Measurements from ENCODE around the gene MSRB2.
"Not testable (repeated sequence)": the region's sequence is repeated elsewhere in the genome, so short reads cannot be mapped to it uniquely, and the experiment has no call there.

The MSRB2 gene

DNA sequence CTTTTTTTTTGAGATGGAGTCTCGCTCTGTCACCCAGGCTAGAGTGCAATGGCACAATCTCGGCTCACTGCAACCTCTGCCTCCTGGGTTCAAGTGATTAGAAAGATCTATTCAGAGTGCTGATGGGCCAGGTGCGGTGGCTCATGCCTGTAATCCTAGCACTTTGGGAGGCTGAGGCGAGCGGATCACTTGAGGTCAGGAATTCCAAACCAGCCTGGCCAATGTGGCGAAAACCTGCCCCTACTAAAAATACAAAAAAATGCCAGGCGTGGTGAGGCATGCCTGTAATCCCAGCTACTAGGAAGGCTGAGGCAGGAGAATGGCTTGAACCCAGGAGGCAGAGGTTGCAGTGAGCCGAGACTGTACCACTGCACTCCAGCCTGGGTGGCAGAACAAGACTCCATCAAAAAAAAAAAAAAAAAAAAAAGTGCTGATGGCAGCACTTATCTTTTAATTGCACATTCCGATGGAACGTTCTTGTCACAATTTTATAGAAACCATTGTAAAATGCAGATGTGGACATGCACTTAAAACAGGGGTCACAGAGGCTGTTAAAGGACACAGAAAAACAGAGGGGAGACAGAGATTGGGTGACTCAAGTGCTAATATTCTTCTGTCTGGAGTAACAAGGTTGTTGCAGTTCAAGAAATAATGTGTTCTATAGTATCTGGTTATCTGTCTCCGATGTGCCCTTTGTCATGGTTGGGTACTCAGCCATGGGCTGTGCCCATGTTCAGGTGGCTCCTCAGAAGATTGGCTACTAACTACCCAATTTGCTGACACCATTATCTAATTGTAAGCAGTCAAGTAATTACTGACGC is 25.1 kb upstream of the MSRB2 start:
- DNase-seq (ENCODE audit: low spot score), result not testable (repeated sequence)

DNA sequence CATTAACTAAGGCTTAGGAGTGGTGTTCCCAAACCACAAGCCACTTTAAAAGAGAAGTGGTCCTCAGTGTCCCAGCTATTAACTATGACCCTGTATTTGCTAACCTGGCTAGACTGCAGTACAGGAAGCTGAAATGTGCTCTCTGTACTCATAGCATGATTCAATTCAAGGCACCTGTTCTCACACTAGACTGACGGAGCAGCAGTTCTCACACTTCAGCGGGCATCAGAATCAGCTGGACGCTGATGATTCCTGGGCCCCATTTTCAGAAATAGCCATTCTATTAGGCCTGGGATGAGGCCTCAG is 24.5 kb upstream of the MSRB2 start:
- DNase-seq (ENCODE audit: low spot score), result no peak

DNA sequence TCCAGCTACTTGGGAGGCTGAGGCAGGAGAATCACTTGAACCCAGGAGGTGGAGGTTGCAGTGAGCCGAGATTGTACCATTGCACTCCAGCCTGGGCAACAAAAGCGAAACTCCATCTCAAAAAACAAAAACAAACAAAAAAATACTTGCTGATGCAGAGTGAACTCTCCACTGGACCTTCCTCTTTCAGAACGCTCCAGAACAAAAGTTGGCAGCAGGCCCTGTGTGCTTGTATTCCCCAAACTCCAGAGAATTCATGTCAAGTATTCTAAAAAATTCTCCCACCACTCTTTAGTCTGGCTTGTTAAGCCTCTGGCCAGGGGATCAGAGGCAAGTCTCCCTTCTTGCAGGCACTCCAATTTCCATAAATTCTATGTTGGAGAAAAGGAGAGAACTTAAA is 22.8 kb upstream of the MSRB2 start:
- DNase-seq (ENCODE audit: low spot score), result not testable (repeated sequence)

DNA sequence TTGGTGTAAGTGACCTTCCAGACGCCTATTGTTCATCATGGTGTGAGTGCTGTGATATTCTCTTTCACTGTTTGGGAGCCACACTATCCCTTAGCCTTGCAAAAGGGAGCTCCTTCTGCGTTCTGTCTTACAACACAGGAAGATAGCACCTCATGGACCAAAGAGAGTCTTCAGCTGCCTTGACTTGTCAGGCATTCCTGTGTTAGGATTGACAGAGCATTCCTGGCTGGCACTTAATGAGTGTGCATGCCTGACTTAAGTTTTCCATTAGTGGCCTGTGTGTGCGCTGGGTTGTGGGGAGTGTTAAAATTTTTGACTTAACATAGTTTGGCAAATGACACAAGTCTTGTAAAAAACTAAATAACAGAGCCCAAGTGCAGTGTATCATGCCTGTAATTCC is 21.9 kb upstream of the MSRB2 start:
- DNase-seq (ENCODE audit: low spot score), result no peak

DNA sequence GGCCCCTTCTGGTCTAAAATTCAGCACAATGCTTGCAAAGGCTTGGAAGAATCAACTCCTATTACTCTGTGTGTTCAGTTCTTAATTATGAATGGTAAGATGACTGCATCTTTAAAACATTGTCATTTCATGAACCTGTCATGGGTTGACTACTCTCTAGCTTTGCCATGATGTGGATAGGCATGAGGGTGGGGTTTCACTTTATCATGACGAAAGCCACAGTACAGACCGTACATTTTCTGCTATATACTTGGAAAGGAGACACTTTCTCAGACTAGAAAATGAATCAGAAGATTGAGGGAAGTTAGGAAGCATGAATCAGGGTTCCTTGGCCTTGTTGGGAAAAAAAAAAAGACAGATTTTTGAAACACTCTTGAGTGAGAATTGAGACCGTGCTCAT is 19.7 kb upstream of the MSRB2 start:
- DNase-seq (ENCODE audit: low spot score), result no peak

DNA sequence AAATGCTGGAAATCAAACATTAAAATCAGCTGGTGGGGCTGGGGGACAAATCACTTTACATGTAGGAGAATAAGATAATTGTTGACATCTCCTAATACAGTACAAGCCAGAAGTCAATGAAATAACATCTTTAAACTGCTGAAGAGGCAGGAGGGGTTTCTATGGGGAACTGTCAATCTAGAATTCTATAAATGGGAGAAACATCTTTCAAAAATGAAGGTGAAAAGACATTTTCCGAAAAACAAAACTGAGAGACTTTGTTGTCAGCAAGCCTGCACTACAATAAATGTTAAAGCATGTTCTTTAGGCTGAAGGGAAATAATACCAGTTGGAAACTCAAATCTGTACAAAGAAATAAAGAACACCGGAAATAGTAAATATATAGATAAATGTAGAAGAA is 17.3 kb upstream of the MSRB2 start:
- no peak for DNase-seq (ENCODE audit: low spot score)

DNA sequence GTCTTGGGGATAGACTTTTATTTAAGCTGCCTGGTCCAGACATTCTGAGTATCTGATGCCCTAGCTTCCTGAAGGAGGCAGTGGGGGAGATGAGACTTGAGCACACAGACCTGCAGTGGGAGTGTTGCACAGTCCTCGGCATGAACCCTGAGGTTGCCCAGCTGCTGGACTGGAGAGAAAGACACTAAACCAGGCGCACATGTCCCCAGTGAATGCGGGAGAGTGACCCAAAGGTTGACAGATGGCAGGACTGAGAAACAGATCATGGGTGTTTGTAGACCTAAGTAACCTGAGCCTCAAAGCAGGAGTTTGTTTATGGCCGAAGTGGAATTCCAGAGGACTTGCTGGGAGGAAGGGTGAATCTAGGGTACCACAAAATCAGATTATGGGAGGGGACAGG is 15.7 kb upstream of the MSRB2 start:
- DNase-seq (ENCODE audit: low spot score), result no peak

DNA sequence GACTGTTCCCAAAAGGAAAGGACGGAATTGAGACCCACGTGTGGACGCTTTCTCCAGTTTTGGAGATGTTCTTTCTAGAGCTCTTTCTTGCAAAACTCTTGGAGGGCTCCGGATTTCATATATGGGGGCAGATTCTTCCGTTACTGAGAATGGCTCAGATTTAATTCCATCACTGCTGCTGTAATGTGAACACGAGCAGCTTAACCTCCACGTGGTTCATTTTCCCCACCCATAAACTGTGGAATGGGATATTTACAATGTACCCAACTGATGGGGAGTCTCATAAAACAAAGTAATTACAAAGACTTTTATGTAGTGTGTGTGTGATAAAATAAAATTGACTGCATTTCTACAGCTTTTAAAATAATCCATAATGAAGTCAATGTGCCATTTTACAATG is 15.1 kb upstream of the MSRB2 start:
- DNase-seq (ENCODE audit: low spot score), result no peak

DNA sequence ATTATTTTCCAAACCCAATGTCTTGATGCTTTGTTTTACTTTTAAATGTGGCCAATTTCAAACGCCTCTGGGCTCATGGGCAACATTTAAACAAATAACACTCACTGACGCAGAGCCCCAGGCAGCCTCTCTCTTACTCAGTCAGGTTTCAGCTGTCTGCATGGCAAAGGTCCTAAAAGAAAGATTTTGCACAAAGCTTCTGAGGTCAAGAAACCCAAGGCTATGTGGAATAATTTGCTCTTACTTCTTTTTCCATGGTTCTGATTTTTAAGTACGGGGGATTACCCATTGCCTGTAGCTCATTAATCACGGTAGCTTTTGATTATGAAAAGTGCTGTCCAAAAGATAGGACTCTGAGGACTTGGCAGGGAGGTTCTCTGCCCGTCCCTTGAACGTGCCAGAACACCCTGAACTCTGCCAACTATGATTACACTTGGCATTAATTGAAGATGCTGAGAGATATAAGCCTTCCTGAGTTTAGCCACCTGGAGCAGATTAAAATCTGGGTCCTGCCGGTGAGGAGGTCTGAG is 14.1 kb upstream of the MSRB2 start:
- peak; percentile 87 for DNase-seq (ENCODE audit: low spot score)

DNA sequence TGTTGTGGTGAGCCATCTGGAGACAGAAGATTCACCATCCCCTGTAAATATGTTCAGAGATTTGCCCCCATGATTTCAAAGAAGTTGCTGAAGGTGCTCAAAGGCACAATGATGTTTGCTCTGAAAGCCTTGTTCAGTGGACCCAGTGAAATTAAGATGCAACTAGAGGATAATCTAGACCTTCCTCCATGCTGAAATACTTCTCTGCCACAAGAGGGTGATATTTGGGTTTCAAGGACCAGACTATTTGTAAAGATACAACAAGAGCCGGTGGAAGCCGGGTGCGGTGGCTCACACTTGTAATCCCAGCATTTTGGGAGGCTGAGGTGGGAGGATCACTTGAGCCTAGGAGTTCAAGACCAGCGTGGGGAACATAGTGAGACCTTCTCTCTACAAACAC is 13.5 kb upstream of the MSRB2 start:
- peak; percentile 55 for DNase-seq (ENCODE audit: low spot score)

DNA sequence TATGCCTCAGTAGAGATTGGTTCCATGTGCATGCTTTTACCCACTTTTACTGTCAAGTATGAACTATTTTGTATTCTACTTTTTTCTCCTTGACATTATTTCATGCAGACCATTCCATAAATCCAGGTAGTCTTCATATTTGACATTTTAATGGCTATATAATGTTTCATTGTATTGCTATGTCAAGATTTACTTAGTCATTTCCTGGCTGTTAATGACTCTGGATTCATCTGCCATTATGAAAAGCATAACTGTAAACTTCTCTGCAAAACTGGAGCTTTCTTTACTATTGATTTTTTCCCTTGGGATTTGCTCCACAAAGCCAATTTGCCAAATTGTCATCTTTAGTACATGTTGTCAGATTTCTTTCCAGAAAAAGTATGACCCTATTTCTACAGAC is 6.8 kb upstream of the MSRB2 start:
- no peak for DNase-seq (ENCODE audit: low spot score)

DNA sequence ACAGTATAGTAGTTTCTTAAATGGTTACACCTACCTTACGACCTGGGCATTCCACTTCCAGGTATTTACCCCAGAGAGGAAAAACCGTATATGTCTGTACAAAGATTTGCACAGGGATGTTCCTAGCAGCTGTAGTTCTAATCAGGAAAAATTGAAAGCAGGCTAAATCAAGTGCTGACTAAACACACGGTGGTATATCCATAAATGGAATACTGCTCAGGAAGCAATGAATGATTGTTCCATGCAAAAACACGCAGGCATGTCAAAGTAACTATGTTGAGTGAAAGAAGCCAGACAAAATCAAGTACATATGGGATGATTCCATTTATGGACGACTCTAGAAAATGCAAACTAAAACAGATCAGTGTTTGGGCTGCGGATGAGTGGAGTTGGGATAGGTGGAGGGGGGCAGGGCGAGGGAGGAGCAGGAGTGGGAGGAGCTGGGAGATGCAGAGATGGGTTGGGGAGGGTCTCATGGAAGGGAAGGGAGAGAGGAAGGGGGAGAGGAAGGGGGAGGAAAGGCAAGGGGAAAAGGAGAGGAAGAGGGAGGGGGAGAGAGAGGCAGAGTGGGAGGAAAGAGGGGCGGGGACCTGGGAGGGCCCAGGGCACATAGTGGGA is 484 bp upstream of the MSRB2 start:
- DNase-seq (ENCODE audit: low spot score), result no peak

DNA sequence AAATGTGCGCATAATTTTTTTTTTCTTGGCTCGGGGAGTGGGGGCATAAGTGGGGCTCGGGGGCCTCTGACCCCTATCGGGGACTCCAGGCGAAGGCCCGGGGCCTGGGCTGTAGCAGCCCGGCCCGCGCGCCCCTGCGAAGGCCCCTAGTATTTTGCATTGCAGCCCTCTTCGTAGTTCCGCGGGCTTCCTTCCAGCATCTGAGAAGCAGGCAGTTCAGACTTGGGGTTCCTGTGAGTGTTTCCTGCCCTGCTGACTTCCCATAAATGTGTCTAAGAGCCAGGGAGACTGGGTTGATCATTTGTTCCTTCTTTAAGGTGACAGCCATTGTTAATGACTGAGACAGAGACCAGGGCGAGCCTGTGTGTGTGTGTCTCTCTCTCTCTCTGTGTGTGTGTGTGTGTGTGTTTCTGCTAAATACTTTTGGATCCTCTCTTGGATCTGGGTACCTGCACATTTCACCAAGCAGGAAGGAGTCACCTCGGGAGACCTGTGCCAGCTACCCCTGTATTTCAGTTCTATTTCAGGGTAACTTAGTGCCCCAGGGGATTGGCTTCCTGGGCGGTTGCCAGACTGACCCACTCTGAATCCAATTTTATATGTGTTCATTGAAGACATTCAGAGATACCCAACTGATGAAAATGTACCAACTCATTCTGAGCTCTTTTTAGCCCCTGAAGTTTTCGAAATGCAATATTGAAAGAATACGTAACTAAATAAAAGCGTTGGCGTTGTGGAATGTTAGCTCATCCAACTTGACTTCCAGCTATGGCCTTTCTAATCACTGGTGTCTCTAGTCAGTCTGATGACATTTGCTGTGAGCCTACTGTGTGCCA is 805 bp downstream of the MSRB2 start:
- DNase-seq (ENCODE audit: low spot score), result peak; percentile 50

DNA sequence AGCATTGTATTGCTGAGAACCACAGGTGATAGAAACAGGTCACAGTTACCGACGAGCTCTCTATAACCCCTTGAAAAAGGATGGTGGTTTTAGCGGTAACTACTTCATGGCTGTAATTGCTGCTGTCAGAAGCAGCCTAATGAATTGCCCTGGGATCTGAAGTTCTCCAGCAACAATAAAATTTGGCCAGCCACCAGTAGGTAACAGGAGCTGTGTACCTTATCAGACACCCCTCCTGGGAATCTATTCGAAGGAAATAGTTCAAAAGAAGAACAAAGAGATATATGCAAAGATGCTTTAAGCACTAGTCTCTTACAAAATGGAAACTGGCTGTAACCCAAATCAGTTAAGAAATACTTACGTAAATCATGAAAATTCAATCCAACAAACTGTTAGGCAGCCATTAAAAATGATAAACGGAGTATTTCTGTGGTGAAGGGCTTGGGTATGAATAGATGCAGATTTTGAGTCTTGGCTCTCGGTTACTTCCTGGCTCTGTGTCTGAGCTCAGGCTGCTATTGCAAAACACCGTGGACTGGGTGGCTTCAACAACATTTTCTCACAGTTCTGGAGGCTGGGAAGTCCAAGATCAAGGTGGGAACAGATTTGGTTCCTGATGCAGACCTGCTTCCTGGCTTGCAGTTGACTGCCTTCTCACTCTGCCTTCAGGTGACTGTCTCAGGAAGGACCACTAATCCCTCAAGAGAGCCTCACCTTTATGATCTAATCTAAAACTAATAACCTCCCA is 1.6 kb downstream of the MSRB2 start:
- no peak for DNase-seq (ENCODE audit: low spot score)

DNA sequence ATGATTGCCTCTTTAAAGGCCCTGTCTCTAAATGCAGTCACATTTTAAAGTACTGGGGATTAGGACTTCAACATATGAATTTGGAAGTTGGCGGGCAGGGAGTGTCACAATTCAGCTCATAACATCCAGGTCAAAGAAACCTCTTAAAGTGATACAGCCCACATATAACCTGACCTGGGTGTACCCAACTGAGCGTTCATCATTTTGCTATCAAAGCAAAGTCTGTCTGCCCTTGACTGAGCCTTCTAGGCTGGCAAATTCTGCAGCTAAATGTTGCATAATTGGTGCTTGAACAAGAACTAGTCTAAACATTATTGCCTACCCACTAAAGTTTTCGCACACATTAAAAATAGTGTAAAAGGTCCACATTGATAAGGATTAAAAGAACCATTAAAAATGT is 3.7 kb downstream of the MSRB2 start:
- DNase-seq (ENCODE audit: low spot score), result no peak

DNA sequence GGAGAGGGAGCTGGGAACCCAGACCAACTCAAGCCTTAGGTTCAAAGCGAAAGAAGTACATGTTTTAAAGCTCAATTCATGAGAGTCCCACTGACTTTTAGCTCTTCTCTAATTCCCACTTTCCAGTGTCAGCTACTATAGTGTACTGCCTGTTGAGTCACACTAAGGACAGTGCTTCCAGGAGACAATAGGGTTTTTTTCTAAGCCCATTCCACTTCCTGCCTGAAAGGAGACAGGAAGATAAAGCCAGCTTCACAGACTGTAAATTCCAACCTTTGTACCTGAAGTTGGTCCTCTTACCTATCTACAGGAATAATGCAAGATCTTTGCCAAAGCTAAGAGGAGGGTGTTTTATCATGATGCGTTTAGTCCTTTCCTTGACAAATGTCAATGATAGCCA is 4.4 kb downstream of the MSRB2 start:
- DNase-seq (ENCODE audit: low spot score), result no peak

DNA sequence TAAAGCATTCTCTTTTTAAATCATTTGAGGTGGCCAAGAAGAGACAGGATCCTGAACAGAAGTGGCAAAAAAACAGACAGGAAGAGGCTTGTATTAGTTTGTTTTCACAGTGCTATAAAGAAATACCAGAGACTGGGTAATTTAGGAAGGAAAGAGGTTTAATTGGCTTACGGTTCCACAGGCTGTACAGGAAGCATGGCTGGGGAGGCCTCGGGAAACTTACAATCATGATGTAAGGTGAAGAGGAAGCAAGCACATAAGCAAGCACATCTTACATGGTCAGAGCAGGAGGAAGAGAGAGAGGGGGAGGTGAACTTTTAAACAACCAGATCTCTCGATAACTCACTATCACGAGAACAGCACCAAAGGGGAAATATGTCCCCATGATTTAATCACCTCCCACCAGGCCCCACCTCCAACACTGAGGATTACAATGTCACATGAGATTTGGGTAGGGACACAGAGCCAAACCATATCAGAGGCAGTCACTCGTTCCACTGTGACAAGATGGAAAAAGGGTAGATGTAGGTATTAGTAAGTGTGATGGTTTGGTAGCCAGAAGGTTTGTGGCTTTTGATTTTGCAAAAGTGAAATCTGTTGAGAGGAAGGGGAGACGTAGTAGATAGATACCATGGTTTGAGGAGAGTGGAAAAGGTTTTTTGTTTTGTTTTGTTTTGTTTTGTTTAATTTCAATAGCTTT is 5.1 kb downstream of the MSRB2 start:
- DNase-seq (ENCODE audit: low spot score), result no peak

DNA sequence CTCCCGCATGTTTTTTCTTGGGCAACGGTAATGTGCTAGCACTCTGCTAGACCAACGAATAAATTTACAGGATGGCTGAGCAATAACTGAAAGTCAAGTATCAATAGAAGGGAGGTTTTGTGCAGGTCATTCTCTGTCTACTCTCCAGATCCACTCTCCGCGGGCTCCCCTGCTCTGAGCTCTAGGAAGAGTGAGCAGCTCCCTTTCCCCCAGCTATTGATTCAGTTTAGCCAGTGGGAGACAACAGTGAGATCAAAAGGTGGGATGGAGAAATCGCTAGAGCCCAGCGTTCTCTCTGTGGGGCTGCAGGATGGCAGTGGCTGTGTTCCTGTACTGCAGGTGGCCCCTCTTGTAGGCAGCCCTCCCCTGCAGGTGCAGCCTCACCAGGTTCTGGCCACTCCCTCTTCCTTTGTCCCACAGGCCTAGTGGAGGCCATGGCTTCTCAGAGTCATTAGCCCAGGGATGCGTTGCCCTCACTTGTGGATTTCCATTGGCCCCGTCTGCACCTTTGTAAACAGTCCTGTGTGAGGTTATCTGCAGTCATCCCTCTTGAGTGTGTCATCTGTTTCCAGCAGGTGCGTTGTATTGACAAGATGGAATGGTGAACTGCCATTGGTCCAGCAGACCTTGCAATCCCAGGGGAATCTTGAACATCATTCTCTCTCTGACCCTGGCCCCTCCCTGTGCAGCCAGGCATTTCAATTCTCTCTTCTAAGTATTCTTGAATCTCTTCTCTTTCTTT is 11.1 kb downstream of the MSRB2 start:
- no peak for DNase-seq (ENCODE audit: low spot score)

DNA sequence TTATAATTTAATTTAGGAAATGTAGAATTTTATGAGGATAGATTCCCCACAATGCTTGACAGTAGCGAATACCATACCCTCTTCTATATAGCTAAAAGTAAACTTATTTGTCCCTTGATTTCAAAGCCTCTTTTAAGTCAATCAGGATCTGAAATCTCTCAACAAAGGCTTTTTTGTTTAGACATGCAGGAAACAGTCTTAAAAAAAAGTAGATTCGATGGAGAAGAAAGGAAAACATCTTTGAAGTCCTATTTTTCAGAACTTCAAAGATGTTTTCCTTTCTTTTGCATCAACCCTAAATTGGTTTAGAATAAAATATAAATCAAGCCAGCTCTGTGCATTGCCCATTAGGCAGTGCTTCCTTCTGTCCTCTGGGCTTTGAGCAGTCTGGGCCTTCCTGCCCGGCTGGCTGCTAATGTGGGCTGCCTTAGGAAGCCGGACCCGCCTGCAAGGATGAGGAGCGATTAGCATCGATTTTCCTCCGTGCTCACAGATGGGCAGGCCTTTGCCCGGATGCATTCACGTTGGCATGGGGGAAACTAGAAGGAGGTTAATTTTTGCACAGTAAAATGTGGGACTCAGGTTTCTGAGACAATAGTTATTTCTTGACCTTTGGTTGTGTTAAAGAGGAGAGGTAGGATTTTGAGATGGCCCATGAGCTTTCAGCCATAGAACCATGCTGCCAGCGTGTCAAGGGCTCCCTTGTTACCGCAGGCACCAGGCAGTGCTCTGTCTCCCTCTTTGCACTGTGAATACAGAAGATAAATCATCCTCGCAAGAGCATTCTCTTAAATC is 15.5 kb downstream of the MSRB2 start:
- DNase-seq (ENCODE audit: low spot score), result no peak
